A549 (cell line): ENCODE results near the gene SLC24A2. TPM values are rescaled to one million over a fixed set of nuclear protein-coding genes. Genes with fewer than 3 reads are reported as not detected.

ENCODE experiments used
- ATAC-seq, 2 experiments: fragments of 200-7000 bp in 1 of 2; fragments of >200 bp in 1 of 2; cut with Nextera tagmentation in 1 of 2; cut with Tn5 transposase in 1 of 2; 3 replicates each; pipeline versions ENCODE4 v1.8.0 to v1.9.1; 2018 to 2020; ENCODE audit warnings: mild to moderate bottlenecking in 1 of 2, moderate library complexity in 1 of 2
- CTCF ChIA-PET: fragments of 300-600 bp; sonication (Branson Sonifier 250); formaldehyde crosslinking; extraction: SDS; loops from one replicate; lab custom pipeline; 2021; ENCODE audit warnings: antibody characterized with exemption, inconsistent platforms; lab: Yijun Ruan, JAX
- POLR2A ChIA-PET: fragments of 350-600 bp; formaldehyde crosslinking; extraction: SDS; loops from one replicate; lab custom pipeline; 2021; ENCODE audit warnings: antibody characterized with exemption, inconsistent platforms; lab: Yijun Ruan, JAX
- DNase-seq, 2 experiments: peaks; one replicate each; pipeline versions ENCODE4 v3.0.0 to v3.0.0-alpha.2; 2011 to 2016; ENCODE audit warnings: low read depth in 1 of 2, low spot score in 1 of 2
- FAIRE-seq: peaks from 2 replicates; lab custom pipeline; 2011; peaks lifted over from hg19 to GRCh38; lab: Jason Lieb, UNC
- H3K27ac ChIP-seq, 2 experiments: fragments of >200 bp; sonication (Bioruptor Twin); formaldehyde crosslinking; 3 replicates each; pipeline ENCODE4 v1.5.1; 2016 to 2017
- H3K4me1 ChIP-seq: fragments of >200 bp; sonication (Bioruptor Twin); formaldehyde crosslinking; 3 replicates; pipeline ENCODE4 v1.6.1; 2016
- H3K4me2 ChIP-seq: fragments of >200 bp; sonication (Bioruptor Twin); formaldehyde crosslinking; 3 replicates; pipeline ENCODE4 v1.6.1; 2016
- H3K4me3 ChIP-seq: fragments of >200 bp; sonication (Bioruptor Twin); formaldehyde crosslinking; 3 replicates; pipeline ENCODE4 v1.5.1; 2016
- H3K9me3 ChIP-seq: fragments of >200 bp; sonication (Bioruptor Twin); formaldehyde crosslinking; 3 replicates; pipeline ENCODE4 v1.6.1; 2016
- ATOH8 ChIP-seq: fragments of 250-450 bp; sonication (Bioruptor Pico); IDR thresholded peaks from 2 replicates; pipeline ENCODE4 v1.5.0; 2020; ENCODE audit warnings: low read depth, mild to moderate bottlenecking, moderate library complexity
- BCL3 ChIP-seq: fragments of >200 bp; sonication (Bioruptor Twin); formaldehyde crosslinking; IDR thresholded peaks from 3 replicates; pipeline ENCODE4 v1.6.1; 2016
- BHLHE40 ChIP-seq: IDR thresholded peaks from 2 replicates; pipeline ENCODE4 v1.6.1; 2012; ENCODE audit warnings: low read depth, low read length, inconsistent platforms
- CEBPB ChIP-seq, 2 experiments: fragments of >200 bp in 1 of 2; sonication (Bioruptor Twin) in 1 of 2; formaldehyde crosslinking in 1 of 2; IDR thresholded peaks; 2 replicates each; pipeline ENCODE4 v1.6.1; 2012 to 2016
- CTCF ChIP-seq: fragments of >200 bp; sonication (Bioruptor Twin); formaldehyde crosslinking; IDR thresholded peaks from 3 replicates; pipeline ENCODE4 v1.5.1; 2016
- EHMT2 ChIP-seq: fragments of 200-600 bp; sonication (generic); IDR thresholded peaks from 2 replicates; pipeline ENCODE4 v1.6.1; 2016; ENCODE audit warnings: antibody characterized with exemption, low read depth, mild to moderate bottlenecking, moderate library complexity
- ELK1 ChIP-seq: fragments of 150-350 bp; IDR thresholded peaks from 2 replicates; pipeline ENCODE4 v1.6.1; 2014; ENCODE audit warnings: low read depth, mild to moderate bottlenecking, low read length
- FOSL2 ChIP-seq, 2 experiments: fragments of 450-650 bp in 1 of 2; fragments of >200 bp in 1 of 2; sonication (Bioruptor Twin) in 1 of 2; formaldehyde crosslinking; IDR thresholded peaks; 2 replicates each; pipeline versions ENCODE4 v1.5.0 to v1.6.1; 2016 to 2020; ENCODE audit warnings: mild to moderate bottlenecking in 1 of 2, moderate library complexity in 1 of 2
- FOXS1 ChIP-seq: fragments of 250-450 bp; sonication (Bioruptor Pico); IDR thresholded peaks from 2 replicates; pipeline ENCODE4 v1.5.0; 2020; ENCODE audit warnings: mild to moderate bottlenecking, moderate library complexity
- HDAC2 ChIP-seq: fragments of 200-600 bp; sonication (generic); IDR thresholded peaks from 2 replicates; pipeline ENCODE4 v1.6.1; 2016
- HEYL ChIP-seq: fragments of 250-450 bp; sonication (Bioruptor Pico); IDR thresholded peaks from 2 replicates; pipeline ENCODE4 v1.8.0; 2021; ENCODE audit warnings: mild to moderate bottlenecking, moderate library complexity
- HOXA7 ChIP-seq: fragments of 250-450 bp; sonication (Bioruptor Pico); IDR thresholded peaks from 2 replicates; pipeline ENCODE4 v1.5.0; 2020; ENCODE audit warnings: mild to moderate bottlenecking, moderate library complexity
- HOXB5 ChIP-seq: fragments of 250-450 bp; sonication (Bioruptor Pico); IDR thresholded peaks from 2 replicates; pipeline ENCODE4 v1.5.0; 2020; ENCODE audit warnings: mild to moderate bottlenecking, moderate library complexity
- MAFK ChIP-seq: fragments of 450-650 bp; IDR thresholded peaks from 2 replicates; pipeline ENCODE4 v1.6.1; 2014; ENCODE audit not compliant: partially characterized antibody
- MAX ChIP-seq: IDR thresholded peaks from 2 replicates; pipeline ENCODE4 v1.6.1; 2012
- NPAS2 ChIP-seq: fragments of 250-450 bp; sonication (Bioruptor Pico); IDR thresholded peaks from 2 replicates; pipeline ENCODE4 v1.8.0; 2022; ENCODE audit warnings: mild to moderate bottlenecking, moderate library complexity, borderline replicate concordance
- NR3C1 ChIP-seq: fragments of >200 bp; sonication (Bioruptor Twin); formaldehyde crosslinking; IDR thresholded peaks from 3 replicates; pipeline ENCODE4 v1.6.1; 2017
- POLR2AphosphoS2 ChIP-seq: conservative IDR thresholded peaks from 2 replicates; pipeline ENCODE4 v1.6.1; 2012; ENCODE audit warnings: low read length, improper control_type of control experiment, inconsistent platforms
- RAD21 ChIP-seq, 2 experiments: fragments of >200 bp in 1 of 2; sonication (Bioruptor Twin) in 1 of 2; formaldehyde crosslinking in 1 of 2; IDR thresholded peaks in 1 of 2; conservative IDR thresholded peaks in 1 of 2; 2 replicates in 1 of 2; 3 replicates in 1 of 2; pipeline ENCODE4 v1.6.1; 2012 to 2018; ENCODE audit warnings: inconsistent platforms in 1 of 2
- RNF2 ChIP-seq: fragments of 200-600 bp; sonication (generic); IDR thresholded peaks from 2 replicates; pipeline ENCODE4 v1.6.1; 2016; ENCODE audit warnings: low read depth, mild to moderate bottlenecking, antibody characterized with exemption, moderate library complexity, borderline replicate concordance
- SREBF2 ChIP-seq: fragments of 450-650 bp; IDR thresholded peaks from 2 replicates; pipeline ENCODE4 v1.6.1; 2014; ENCODE audit warnings: mild to moderate bottlenecking, moderate library complexity
- TP53 ChIP-seq: fragments of 250-450 bp; sonication (Bioruptor Pico); IDR thresholded peaks from 2 replicates; pipeline ENCODE4 v1.5.0; 2021; ENCODE audit warnings: mild to moderate bottlenecking, moderate library complexity
- ZC3H11A ChIP-seq: fragments of 450-650 bp; IDR thresholded peaks from 2 replicates; pipeline ENCODE4 v1.6.1; 2014; ENCODE audit warnings: antibody characterized with exemption, mild to moderate bottlenecking
- ZNF302 ChIP-seq: fragments of 250-450 bp; sonication (Bioruptor Pico); IDR thresholded peaks from 2 replicates; pipeline ENCODE4 v1.9.0; 2021; ENCODE audit warnings: inconsistent platforms, mild to moderate bottlenecking, moderate library complexity
- ZSCAN20 ChIP-seq: fragments of 250-450 bp; sonication (Bioruptor Pico); IDR thresholded peaks from 2 replicates; pipeline ENCODE4 v1.8.0; 2022; ENCODE audit warnings: mild to moderate bottlenecking, moderate library complexity
- WGBS: methylation state at CpG from one replicate; pipeline ENCODE4 v1.1.6; 2017; ENCODE audit errors: missing lambda C conversion rate; 5-methylcytosine and 5-hydroxymethylcytosine counted together
- polyA plus RNA-seq, 4 experiments: library from polyadenylated mRNA; depleted of rRNA in 3 of 4; stranded (reverse); fragments of >200 nt; fragmentation: RNase III in 1 of 4; extraction: RNeasy Plus Mini Kit Qiagen cat#74134 plus additional on column Dnase treatment in 1 of 4; gene quantifications; 2 replicates in 3 of 4; 3 replicates in 1 of 4; pipeline ENCODE4 v1.2.3, GENCODE V29; 2011 to 2017

Gene SLC24A2
- polyA plus RNA-seq, 2 of the 4 experiments (the other 2 are of a cell fraction) = not detected

GRCh38 chr9:19804431-19804830, 15.6 kb upstream of the SLC24A2 start:
- ATAC-seq = no peak
- H3K4me3 ChIP-seq = no peak overlapping the region
- TF ChIP-seq MAX (no peak), CTCF (no peak), POLR2AphosphoS2 (no peak), SREBF2 (no peak), HOXA7 (CRISPR knock-in tag) (no peak), EHMT2 (no peak), ZNF302 (CRISPR knock-in tag) (no peak), BHLHE40 (no peak), HEYL (CRISPR knock-in tag) (no peak), NR3C1 (no peak), FOSL2 (IDR thresholded peaks at IDR 0.05) (no peak), FOSL2 (CRISPR knock-in tag; IDR thresholded peaks at IDR 0.05) (no peak), TP53 (CRISPR knock-in tag) (no peak), HOXB5 (no peak), RAD21 (conservative IDR thresholded peaks at IDR 0.05 in 1 of 2, IDR thresholded peaks at IDR 0.05 in 1 of 2) (no peak), HDAC2 (no peak), ZSCAN20 (no peak), ELK1 (no peak), ATOH8 (CRISPR knock-in tag) (no peak)
- FAIRE-seq = no peak
- no peaks in the 10 kb centered on the region for H3K4me1 ChIP-seq
- POLR2A ChIA-PET = no interaction called here
- no peak overlapping the region for H3K4me2 ChIP-seq
- no peaks in the 10 kb centered on the region for H3K9me3 ChIP-seq
- no peak for DNase-seq
- no peak overlapping the region for H3K27ac ChIP-seq
- CTCF ChIA-PET = no interaction called here
- WGBS = 2% methylated on average over 1 of the region's 1 CpG

GRCh38 chr9:19800884-19801283, 12.0 kb upstream of the SLC24A2 start:
- no peak for ATAC-seq
- POLR2A ChIA-PET = no interaction called here
- 31% methylated on average over 6 of the region's 6 CpGs for WGBS
- no peak overlapping the region for H3K4me2 ChIP-seq
- TF ChIP-seq CEBPB (IDR thresholded peaks at IDR 0.05) (no peak), HOXA7 (CRISPR knock-in tag) (no peak), RAD21 (conservative IDR thresholded peaks at IDR 0.05 in 1 of 2, IDR thresholded peaks at IDR 0.05 in 1 of 2) (no peak), FOXS1 (CRISPR knock-in tag) (no peak)
- TF ChIP-seq, all 56 proteins: peak for 0
- Histone ChIP-seq H3K4me1 (no peaks in the 10 kb centered on the region), H3K4me3 (no peak overlapping the region), H3K9me3 (no peaks in the 10 kb centered on the region), H3K27ac (no peak overlapping the region)
- CTCF ChIA-PET = no interaction called here
- DNase-seq (no peak), FAIRE-seq (no peak)

- FAIRE-seq (no peak), ATAC-seq (no peak), DNase-seq (no peak)
- 2% methylated on average over 3 of the region's 3 CpGs for WGBS
- H3K4me3 ChIP-seq = no peak overlapping the region
- no peaks in the 10 kb centered on the region for H3K4me1 ChIP-seq
- no peak overlapping the region for H3K4me2 ChIP-seq
- TF ChIP-seq ZC3H11A (no peak), HOXB5 (no peak), BCL3 (no peak), ELK1 (no peak), RNF2 (no peak), NPAS2 (CRISPR knock-in tag) (no peak), MAFK (no peak), EHMT2 (no peak)
- H3K27ac ChIP-seq = no peak overlapping the region
- ChIA-PET CTCF (no interaction called here), POLR2A (no interaction called here)
- H3K9me3 ChIP-seq = no peaks in the 10 kb centered on the region
Observed at GRCh38 chr9:19799784-19800183, 10.9 kb upstream of the SLC24A2 start.
